MM.1S (cell line): Measurements from ENCODE around the gene PCDHA4.
"Not testable (repeated sequence)": the region's sequence is repeated elsewhere in the genome, so short reads cannot be mapped to it uniquely, and the experiment has no call there.

ENCODE experiments used
- DNase-seq: peaks from one replicate; pipeline ENCODE4 v3.0.0-alpha.2; 2015
- H2AFZ ChIP-seq: fragments of 300-600 bp; sonication (generic); 2 replicates; pipeline ENCODE4 v1.6.0; 2016; ENCODE audit warnings: antibody characterized with exemption, low read length
- H3F3A ChIP-seq: fragments of 300-600 bp; sonication (generic); 2 replicates; pipeline ENCODE4 v1.6.1; 2016; ENCODE audit warnings: mild to moderate bottlenecking, antibody characterized with exemption, low read length, moderate library complexity, mixed read lengths; ENCODE audit not compliant: insufficient read depth
- H3K27ac ChIP-seq: fragments of 300-600 bp; sonication (generic); 2 replicates; pipeline ENCODE4 v1.5.1; 2016; ENCODE audit warnings: mild to moderate bottlenecking, low read length
- H3K27me3 ChIP-seq: fragments of 300-600 bp; sonication (generic); replicated peaks from 2 replicates; pipeline ENCODE4 v1.6.0; 2016; ENCODE audit warnings: low read length; ENCODE audit not compliant: insufficient read depth
- H3K36me3 ChIP-seq: fragments of 300-600 bp; sonication (generic); replicated peaks from 2 replicates; pipeline ENCODE4 v1.6.1; 2016; ENCODE audit warnings: mild to moderate bottlenecking, low read length, mixed read lengths; ENCODE audit not compliant: insufficient read depth
- H3K4me1 ChIP-seq: fragments of 300-600 bp; sonication (generic); 2 replicates; pipeline ENCODE4 v1.6.1; 2016; ENCODE audit warnings: low read length, mixed read lengths
- H3K4me2 ChIP-seq: fragments of 300-600 bp; sonication (generic); 2 replicates; pipeline ENCODE4 v1.6.0; 2016; ENCODE audit warnings: low read depth, low read length
- H3K4me3 ChIP-seq: fragments of 300-600 bp; sonication (generic); 2 replicates; pipeline ENCODE4 v1.5.1; 2016; ENCODE audit warnings: low read length, mixed read lengths
- H3K79me2 ChIP-seq: fragments of 300-600 bp; sonication (generic); 2 replicates; pipeline ENCODE4 v1.6.1; 2016; ENCODE audit warnings: mixed run types, low read length, mixed read lengths
- H3K9ac ChIP-seq: fragments of 300-600 bp; sonication (generic); 2 replicates; pipeline ENCODE4 v1.6.1; 2016; ENCODE audit warnings: low read length, mixed read lengths
- H3K9me2 ChIP-seq: fragments of 300-600 bp; sonication (generic); replicated peaks from 2 replicates; pipeline ENCODE4 v1.6.1; 2016; ENCODE audit warnings: mild to moderate bottlenecking, low read length, mixed read lengths; ENCODE audit not compliant: insufficient read depth
- H3K9me3 ChIP-seq: fragments of 300-600 bp; sonication (generic); replicated peaks from 2 replicates; pipeline ENCODE4 v1.6.1; 2016; ENCODE audit warnings: mild to moderate bottlenecking, low read length, mixed read lengths; ENCODE audit not compliant: insufficient read depth
- H4K20me1 ChIP-seq: fragments of 300-600 bp; sonication (generic); 2 replicates; pipeline ENCODE4 v1.6.1; 2016; ENCODE audit warnings: mild to moderate bottlenecking, low read length, moderate library complexity, mixed read lengths; ENCODE audit not compliant: insufficient read depth
- CTCF ChIP-seq: fragments of 300-600 bp; sonication (generic); IDR thresholded peaks from 2 replicates; pipeline ENCODE4 v1.5.1; 2016; ENCODE audit warnings: antibody characterized with exemption, low read length, mixed read lengths
- EZH2 ChIP-seq: fragments of 300-600 bp; sonication (generic); optimal IDR thresholded peaks from 2 replicates; pipeline ENCODE3; 2017; ENCODE audit warnings: low read depth, mild to moderate bottlenecking, antibody characterized with exemption, low read length, mixed read lengths
- EZH2phosphoT487 ChIP-seq: fragments of 300-600 bp; sonication (generic); IDR thresholded peaks from 2 replicates; pipeline ENCODE4 v1.6.1; 2018; ENCODE audit warnings: antibody characterized with exemption, low read length

The PCDHA4 gene

GRCh38 chr5:140780512-140780911 lies 26.4 kb upstream of the PCDHA4 start:
- Histone ChIP-seq H3K79me2 (no peaks in the 10 kb centered on the region), H3K9me2 (no peaks in the 10 kb centered on the region), H2AFZ (no peak overlapping the region), H3K4me1 (no peaks in the 10 kb centered on the region), H3K9ac (no peak overlapping the region), H3K27me3 (no peaks in the 10 kb centered on the region), H3K9me3 (no peaks in the 10 kb centered on the region; the same call in 1 of the 2 replicates), H3K36me3 (no peaks in the 10 kb centered on the region), H4K20me1 (no peaks in the 10 kb centered on the region), H3K4me3 (no peak overlapping the region), H3K27ac (no peak overlapping the region), H3F3A (no peaks in the 10 kb centered on the region), H3K4me2 (no peak overlapping the region)
- TF ChIP-seq EZH2 (no peak), CTCF (no peak), EZH2phosphoT487 (no peak)
- no peak for DNase-seq

- no peak within 1 kb of the TSS for H3K9ac ChIP-seq
- no peak within 1 kb of the TSS for H3K4me3 ChIP-seq
Observed at GRCh38 chr5:140785905-140786686, 20.8 kb upstream of the PCDHA4 start, which contains the start of gene PCDHA1. Gene PCDHA1, plus strand, starts transcription at chr5:140786140.

GRCh38 chr5:140787422-140787821 lies 19.4 kb upstream of the PCDHA4 start:
- H3K4me3 ChIP-seq, H3K9ac ChIP-seq, H3K36me3 ChIP-seq, H3K9me3 ChIP-seq, H3K79me2 ChIP-seq, H3K9me2 ChIP-seq, H3K4me1 ChIP-seq, DNase-seq, H2AFZ ChIP-seq, H3F3A ChIP-seq, H3K27me3 ChIP-seq, H3K4me2 ChIP-seq, H3K27ac ChIP-seq, H4K20me1 ChIP-seq: not testable (repeated sequence)

More at GRCh38 chr5:140785905-140786686, 20.8 kb upstream of the PCDHA4 start, which contains the start of gene PCDHA1:
- Histone ChIP-seq H3K4me1 (no peaks in the 10 kb centered on the region), H3K9me2 (no peaks in the 10 kb centered on the region), H3K27me3 (no peaks in the 10 kb centered on the region), H3K4me2 (no peak within 1 kb of the TSS), H3K79me2 (no peaks in the 10 kb centered on the region), H3F3A (no peaks in the 10 kb centered on the region), H4K20me1 (no peaks in the 10 kb centered on the region), H2AFZ (no peak within 1 kb of the TSS), H3K27ac (no peak within 1 kb of the TSS), H3K9me3 (no peaks in the 10 kb centered on the region; the same call in 1 of the 2 replicates), H3K36me3 (no peaks in the 10 kb centered on the region)
- TF ChIP-seq EZH2 (no peak), CTCF (peak; percentile 20), EZH2phosphoT487 (no peak)
- no peak for DNase-seq

- H3F3A ChIP-seq, H3K27me3 ChIP-seq, H3K9me3 ChIP-seq, H2AFZ ChIP-seq, DNase-seq, H4K20me1 ChIP-seq, H3K36me3 ChIP-seq, H3K27ac ChIP-seq, H3K4me1 ChIP-seq, H3K9ac ChIP-seq, H3K79me2 ChIP-seq, H3K4me3 ChIP-seq, H3K9me2 ChIP-seq, H3K4me2 ChIP-seq: not testable (repeated sequence)
Observed at GRCh38 chr5:140787849-140788504, 18.9 kb upstream of the PCDHA4 start.
